HG02852 (cell line): ENCODE data around the gene SCAF8.

ENCODE experiments used
- ATAC-seq: cut with Tn5 transposase; IDR thresholded peaks from one replicate; pipeline ENCODE4 v1.9.1; 2021; ENCODE audit warnings: mild to moderate bottlenecking, moderate library complexity; ENCODE audit not compliant: unreplicated experiment

The SCAF8 gene

GRCh38 chr6:154829970-154830369 lies 96.8 kb downstream of the SCAF8 start:
- no peak for ATAC-seq

GRCh38 chr6:154830771-154831170 lies 97.6 kb downstream of the SCAF8 start:
- ATAC-seq, result no peak

DNA sequence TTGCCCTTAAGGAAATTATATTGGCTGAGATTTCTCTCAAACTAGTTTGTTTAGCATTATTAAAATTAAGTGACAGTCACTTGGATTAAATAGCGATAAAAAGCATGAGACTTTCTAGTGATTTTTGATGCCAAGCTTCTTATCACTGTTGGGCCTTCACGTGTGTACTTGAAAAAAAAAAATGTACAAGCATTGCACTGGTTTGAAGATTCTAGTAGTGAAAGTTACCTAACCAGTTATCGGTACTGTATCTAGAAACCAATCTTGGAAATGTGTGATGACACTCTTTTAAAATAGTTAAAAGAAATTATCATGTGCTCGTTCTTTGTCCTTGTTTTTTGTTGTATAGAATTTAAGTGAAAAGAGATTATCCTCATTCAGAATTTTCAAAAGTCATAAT lies 102.1 kb downstream of the SCAF8 start:
- no peak for ATAC-seq

GRCh38 chr6:154839546-154839945 lies 106.3 kb downstream of the SCAF8 start:
- no peak for ATAC-seq

DNA sequence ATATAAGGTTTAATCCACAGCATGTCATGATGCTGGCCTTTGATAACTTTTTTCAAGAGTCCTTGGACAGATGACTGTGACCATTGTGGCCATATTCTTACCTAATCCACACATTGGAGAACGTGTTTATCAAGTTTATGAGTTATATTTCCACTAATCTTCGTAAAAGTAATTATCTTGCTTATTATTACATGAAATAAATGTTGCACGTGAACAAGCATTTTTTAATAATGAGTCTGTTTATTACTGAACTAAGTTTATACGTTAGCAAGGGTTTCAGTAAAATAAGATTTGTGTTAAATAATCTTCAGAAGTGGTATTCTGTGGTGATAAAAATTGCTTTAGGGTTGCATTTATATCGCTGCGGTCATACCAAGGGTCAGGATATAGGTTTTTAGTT lies 107.1 kb downstream of the SCAF8 start:
- ATAC-seq, result no peak

DNA sequence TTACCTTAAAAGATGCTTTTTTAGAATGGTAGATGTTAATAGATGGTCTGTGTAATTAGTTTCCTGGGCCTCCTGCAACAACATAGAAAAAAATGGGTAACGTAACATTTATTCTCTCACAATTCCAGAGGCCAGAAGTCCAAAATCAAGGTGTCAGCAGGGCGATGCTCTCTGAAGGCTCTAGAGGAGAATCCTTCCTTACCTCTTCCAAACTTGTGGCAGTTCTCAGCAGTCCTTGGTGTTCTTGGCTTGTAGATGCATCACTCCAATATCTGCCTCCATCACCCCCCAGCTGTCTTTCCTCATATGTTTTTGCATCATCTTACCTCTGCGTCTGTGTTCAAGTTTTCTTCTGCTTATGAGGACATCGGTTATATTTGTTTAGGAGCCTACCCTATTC lies 107.9 kb downstream of the SCAF8 start:
- no peak for ATAC-seq

DNA sequence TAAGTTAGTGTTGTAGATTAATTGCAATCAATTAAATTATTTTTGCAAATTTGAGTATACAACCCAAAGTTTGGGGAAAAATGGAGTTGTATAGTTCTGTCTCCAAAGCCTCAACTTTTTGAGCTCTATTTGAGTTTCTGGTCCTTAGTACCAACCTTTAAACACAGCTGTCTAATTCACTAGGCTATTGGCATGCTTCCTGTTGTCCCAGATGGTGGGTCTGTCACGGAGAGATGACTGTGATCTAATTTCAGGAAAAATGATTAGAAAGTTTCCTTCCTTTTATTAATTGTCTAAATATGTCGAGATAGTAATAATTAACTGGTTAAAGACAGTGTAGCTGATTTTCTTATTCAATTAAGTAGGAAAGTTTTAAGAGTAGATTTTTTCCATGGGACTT lies 109.6 kb downstream of the SCAF8 start:
- no peak for ATAC-seq

- no peak for ATAC-seq
Observed at GRCh38 chr6:154847318-154847717, 114.1 kb downstream of the SCAF8 start.

DNA sequence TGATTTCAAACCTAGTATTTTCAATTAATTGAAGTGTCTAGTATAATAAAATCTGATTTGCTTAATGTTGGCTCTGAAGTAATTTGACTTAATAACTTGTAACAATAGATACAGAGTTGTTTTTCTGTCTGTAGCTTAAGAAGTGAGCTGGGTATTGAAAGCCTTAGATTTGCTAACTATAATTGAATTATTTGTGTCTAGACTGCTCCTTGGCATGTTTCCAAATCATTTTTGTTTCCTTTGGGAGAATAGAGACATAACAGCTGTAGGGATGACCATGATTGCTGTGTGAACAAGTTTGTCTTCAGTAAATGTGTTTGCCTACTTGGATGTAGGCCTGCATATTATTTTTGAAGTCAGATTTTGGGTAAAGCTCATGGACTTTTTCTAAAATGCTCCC lies 115.4 kb downstream of the SCAF8 start:
- no peak for ATAC-seq

- ATAC-seq, result no peak
Observed at GRCh38 chr6:154849475-154849874, 116.3 kb downstream of the SCAF8 start.

DNA sequence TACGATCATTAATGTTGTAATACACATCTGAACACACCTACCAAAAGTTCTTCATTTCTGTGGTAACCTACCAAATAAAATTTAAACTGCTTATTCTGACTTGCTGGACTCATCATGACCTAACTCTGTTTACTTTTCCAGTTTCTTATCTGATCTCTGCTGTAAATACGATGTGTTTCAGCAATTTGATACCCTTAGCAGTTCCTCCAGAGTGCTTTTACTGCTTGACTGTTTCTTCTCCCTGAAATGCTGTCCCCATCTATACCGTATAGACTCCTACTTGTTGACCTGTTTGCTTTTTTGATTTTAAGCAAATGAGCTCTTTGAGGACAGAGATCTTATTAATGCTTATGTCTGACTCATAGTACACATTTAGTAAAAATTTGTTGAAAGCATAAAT lies 119.5 kb downstream of the SCAF8 start:
- ATAC-seq, result no peak

- no peak for ATAC-seq
Observed at GRCh38 chr6:154857529-154857928, 124.3 kb downstream of the SCAF8 start.

GRCh38 chr6:154861825-154862224 lies 128.6 kb downstream of the SCAF8 start:
- no peak for ATAC-seq

GRCh38 chr6:154862536-154862935 lies 129.3 kb downstream of the SCAF8 start:
- no peak for ATAC-seq

DNA sequence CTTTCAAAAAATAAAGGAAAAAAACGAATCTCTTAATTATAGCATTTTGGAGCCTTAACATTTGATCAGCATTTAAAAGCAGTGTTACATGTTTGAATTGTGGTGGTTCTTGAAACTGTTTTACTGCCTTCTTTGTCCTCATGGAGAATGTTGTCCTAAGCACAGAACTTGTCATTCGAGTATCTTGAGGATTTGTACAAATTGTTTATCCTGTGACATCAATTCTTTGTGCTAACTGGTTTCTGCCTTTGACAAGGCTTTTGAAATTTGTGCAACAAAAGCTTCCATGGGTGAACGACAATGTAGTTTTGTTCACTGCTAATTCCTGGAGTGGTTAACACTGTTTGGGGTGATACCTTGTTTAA lies 130.8 kb downstream of the SCAF8 start:
- no peak for ATAC-seq

- ATAC-seq, result no peak
Observed at GRCh38 chr6:154865291-154865690, 132.1 kb downstream of the SCAF8 start.

DNA sequence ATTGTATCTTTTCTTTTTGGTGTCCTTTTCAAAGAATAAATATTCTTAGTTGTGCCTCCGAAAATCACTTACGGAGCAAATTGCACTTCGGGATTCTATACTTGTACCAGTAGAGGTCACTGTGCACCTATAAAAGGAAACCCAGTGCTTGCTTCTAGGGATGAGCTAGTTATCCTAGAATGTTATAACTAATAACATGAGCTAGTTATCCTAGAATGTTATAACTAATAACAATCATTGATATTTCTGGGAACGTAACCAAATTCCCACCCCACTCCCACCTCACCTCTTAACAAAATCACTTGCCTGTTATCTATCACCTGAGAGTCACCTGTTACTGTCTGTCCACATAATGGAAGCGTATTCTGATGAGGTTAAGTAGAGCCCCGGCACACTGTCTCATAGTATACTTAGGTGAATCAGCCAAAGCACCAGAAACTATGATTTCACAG lies 135.0 kb downstream of the SCAF8 start:
- no peak for ATAC-seq

- no peak for ATAC-seq
Observed at GRCh38 chr6:154872542-154873114, 139.4 kb downstream of the SCAF8 start.

GRCh38 chr6:154873546-154873945 lies 140.3 kb downstream of the SCAF8 start:
- no peak for ATAC-seq

GRCh38 chr6:154874773-154875592 lies 141.8 kb downstream of the SCAF8 start:
- ATAC-seq, result no peak

GRCh38 chr6:154876486-154877280 lies 143.5 kb downstream of the SCAF8 start:
- no peak for ATAC-seq
